Activated naive CD4-positive, alpha-beta T cell treated with anti-CD3 and anti-CD28 coated beads for 36 hours (primary cell): ENCODE results near the gene CIPC. TPM values are rescaled to one million over a fixed set of nuclear protein-coding genes. Genes with fewer than 3 reads are reported as not detected.

Source experiments
- CTCF ChIA-PET: fragments of 350-600 bp; sonication (Branson Sonifier 250); formaldehyde crosslinking; loops from one replicate; lab custom pipeline; 2021; ENCODE audit warnings: antibody characterized with exemption; lab: Charles Lee
- DNase-seq: peaks from one replicate; pipeline ENCODE4 v3.0.0-alpha.2; 2020
- H3K27ac Mint-ChIP-seq: one replicate; pipeline ENCODE4 v1.8.0; 2021; ENCODE audit warnings: mild to moderate bottlenecking, mixed read lengths
- H3K27me3 Mint-ChIP-seq: one replicate; pipeline ENCODE4 v1.8.0; 2021; ENCODE audit warnings: low read depth, mixed read lengths
- H3K36me3 Mint-ChIP-seq: one replicate; pipeline ENCODE4 v1.8.0; 2021; ENCODE audit warnings: low read depth, mixed read lengths
- H3K4me1 Mint-ChIP-seq: one replicate; pipeline ENCODE4 v1.8.0; 2021; ENCODE audit warnings: low read depth, mixed read lengths
- H3K4me3 Mint-ChIP-seq: one replicate; pipeline ENCODE4 v1.8.0; 2021; ENCODE audit warnings: mild to moderate bottlenecking, moderate library complexity, mixed read lengths
- H3K9me3 Mint-ChIP-seq: one replicate; pipeline ENCODE4 v1.8.0; 2021; ENCODE audit warnings: mixed read lengths
- intact Hi-C: fragments of 100-400 bp; cut with micrococcal nuclease; formaldehyde crosslinking; loops from one replicate; pipeline ENCODE4 v1.15.1; 2023
- total RNA-seq, 2 experiments: library from RNA; stranded (reverse); gene quantifications; one replicate each; pipeline ENCODE4 v1.2.3, GENCODE V29; 2021

CIPC gene
- total RNA-seq, 2 experiments from 2014 or later = 5.6 to 6.1 TPM

DNA sequence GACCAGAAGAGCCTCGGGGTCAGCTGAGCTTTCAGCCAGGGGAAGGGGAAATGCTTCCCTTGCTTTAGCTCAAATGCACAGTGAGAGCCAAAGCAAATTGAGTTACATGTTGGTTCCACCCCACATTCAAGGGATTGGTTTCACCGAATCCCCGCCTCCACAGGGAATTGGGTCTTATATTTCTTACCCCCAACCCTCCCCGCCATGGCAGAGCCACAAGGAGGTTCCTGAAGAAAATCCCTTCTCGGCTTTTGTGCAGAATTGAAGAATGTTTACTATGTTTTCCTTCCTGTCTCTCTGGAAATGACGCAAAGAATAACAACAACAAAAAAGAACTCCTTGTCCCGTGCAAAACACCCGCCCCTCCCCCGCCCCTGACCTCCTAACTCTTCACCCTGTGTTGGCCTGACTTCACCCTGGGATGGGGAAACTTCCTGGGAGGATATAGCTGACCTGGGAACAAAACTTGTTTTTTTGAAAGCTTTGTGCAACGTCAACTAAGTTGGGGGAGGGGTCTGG lies 21.9 kb upstream of the CIPC start:
- Mint-ChIP-seq H3K27ac (no peak overlapping the region), H3K4me1 (no peaks in the 10 kb centered on the region), H3K36me3 (no peaks in the 10 kb centered on the region), H3K4me3 (no peak overlapping the region), H3K27me3 (no peaks in the 10 kb centered on the region), H3K9me3 (peaks cover 4% of the 10 kb centered on the region)
- CTCF ChIA-PET = interaction anchor here (0.6 to 20.8 kb wide), 9 partner anchors 9 to 196 kb away, joined by 3 to 692 read pairs (median 3); no protein-coding TSS in a partner anchor
- no peak for DNase-seq
- intact Hi-C loops = no loop called here

DNA sequence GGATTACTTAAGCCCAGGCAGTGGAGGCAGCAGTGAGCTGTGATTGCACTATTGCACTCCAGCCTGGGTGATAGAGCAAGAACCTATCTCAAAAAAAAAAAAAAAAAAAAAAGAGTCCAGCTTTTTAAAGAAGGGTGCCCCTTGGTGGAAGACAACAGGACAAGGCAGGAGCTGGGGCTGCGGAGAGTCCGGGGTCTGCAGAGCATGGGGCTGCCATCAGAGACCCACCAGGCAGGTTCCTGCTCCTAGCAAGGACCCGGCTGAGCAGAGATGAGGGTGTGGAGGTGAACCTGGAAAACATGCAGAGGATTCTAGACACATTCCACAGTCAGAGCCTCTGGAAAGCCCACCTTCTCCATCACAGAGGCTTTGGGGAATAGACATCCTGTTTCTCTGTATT lies 21.0 kb upstream of the CIPC start:
- CTCF ChIA-PET = interaction anchor here (0.6 to 20.8 kb wide), 5 partner anchors 12 to 197 kb away, joined by 3 to 692 read pairs (median 4); no protein-coding TSS in a partner anchor

DNA sequence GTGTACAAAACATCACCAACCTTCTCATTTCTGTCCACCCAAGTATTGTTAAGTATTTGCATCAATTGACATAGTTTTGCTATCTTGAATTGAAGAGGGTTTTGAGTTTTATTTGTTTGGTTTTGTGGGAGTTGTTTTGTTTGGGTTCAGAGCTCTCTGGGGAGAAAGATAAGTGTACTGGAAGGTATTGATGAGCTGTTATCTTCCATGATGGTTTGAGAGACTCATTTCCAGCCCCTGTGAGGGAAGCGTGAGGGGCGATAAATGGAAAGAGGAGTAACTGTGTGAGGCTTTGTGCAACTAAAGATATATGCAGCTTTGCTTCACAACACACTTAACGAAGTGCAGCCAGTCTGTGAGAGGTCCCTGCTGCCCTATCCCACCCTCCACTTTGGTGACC lies 15.7 kb upstream of the CIPC start:
- H3K36me3 Mint-ChIP-seq = no peaks in the 10 kb centered on the region
- H3K27ac Mint-ChIP-seq = no peak overlapping the region
- H3K9me3 Mint-ChIP-seq = peaks cover 4% of the 10 kb centered on the region
- H3K4me3 Mint-ChIP-seq = no peak overlapping the region
- CTCF ChIA-PET = interaction anchor here (0.6 to 21.2 kb wide), 5 partner anchors 9 to 209 kb away, joined by 3 to 215 read pairs (median 4); no protein-coding TSS in a partner anchor
- intact Hi-C loops = no loop called here
- no peak for DNase-seq
- peaks cover 2% of the 10 kb centered on the region for H3K4me1 Mint-ChIP-seq
- H3K27me3 Mint-ChIP-seq = no peaks in the 10 kb centered on the region

More for the DNA sequence above, 21.0 kb upstream of the CIPC start:
- no peak for DNase-seq
- H3K4me3 Mint-ChIP-seq = no peak overlapping the region
- H3K4me1 Mint-ChIP-seq = no peaks in the 10 kb centered on the region
- no peak overlapping the region for H3K27ac Mint-ChIP-seq
- H3K9me3 Mint-ChIP-seq = peaks cover 4% of the 10 kb centered on the region
- no peaks in the 10 kb centered on the region for H3K36me3 Mint-ChIP-seq
- H3K27me3 Mint-ChIP-seq = no peaks in the 10 kb centered on the region
- intact Hi-C loops = no loop called here

DNA sequence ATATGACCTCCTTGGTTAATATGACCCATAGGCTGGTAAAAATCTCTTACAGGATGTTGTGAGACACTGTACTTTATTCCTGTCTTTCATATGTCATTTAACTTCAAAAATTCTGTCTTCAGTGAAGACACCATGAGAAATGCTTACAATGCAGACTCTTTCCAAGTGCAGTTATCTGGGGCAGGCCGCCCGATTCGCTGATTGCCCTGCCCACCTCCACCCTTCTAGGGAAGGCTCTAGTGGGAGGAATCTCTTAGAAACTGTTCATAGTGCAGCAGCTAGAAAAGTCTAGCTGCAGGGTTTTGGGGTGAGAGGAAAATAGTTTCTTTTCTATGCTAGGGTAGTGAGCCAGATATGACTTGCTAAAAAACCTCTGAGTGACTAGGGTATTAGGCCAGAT lies 15.0 kb upstream of the CIPC start:
- no peak overlapping the region for H3K4me3 Mint-ChIP-seq
- H3K27me3 Mint-ChIP-seq = no peaks in the 10 kb centered on the region
- CTCF ChIA-PET = interaction anchor here (1.1 to 21.2 kb wide), 4 partner anchors 8 to 210 kb away, joined by 4 to 215 read pairs (median 56); no protein-coding TSS in a partner anchor
- DNase-seq = no peak
- no peak overlapping the region for H3K27ac Mint-ChIP-seq
- H3K4me1 Mint-ChIP-seq = peaks cover 4% of the 10 kb centered on the region
- intact Hi-C loops = no loop called here
- H3K36me3 Mint-ChIP-seq = no peaks in the 10 kb centered on the region
- peaks cover 4% of the 10 kb centered on the region for H3K9me3 Mint-ChIP-seq

DNA sequence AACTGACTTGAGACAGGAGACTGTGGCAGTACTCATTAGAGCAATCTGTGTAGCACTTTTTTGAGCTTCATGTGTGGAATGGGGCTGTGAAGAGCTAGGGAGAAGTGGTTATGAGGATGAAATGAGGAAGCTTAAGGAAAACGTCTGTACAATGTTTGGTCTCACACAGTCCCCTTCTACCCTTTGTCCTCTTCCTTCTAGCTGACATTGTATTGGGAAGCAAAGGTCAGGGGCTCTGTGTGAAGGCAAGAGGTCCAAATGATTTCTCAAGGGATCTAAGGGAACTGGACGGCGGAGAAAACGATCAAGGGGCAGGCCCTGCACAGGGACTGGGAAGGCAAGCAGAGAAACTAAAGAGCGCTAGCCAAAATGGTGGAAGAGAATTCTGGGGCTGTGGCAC lies 13.1 kb upstream of the CIPC start:
- Mint-ChIP-seq H3K27ac (no peak overlapping the region), H3K27me3 (no peaks in the 10 kb centered on the region), H3K36me3 (no peaks in the 10 kb centered on the region), H3K4me1 (peaks cover 4% of the 10 kb centered on the region), H3K4me3 (no peak overlapping the region), H3K9me3 (peaks cover 2% of the 10 kb centered on the region)
- no peak for DNase-seq
- intact Hi-C loops = no loop called here
- CTCF ChIA-PET = interaction anchor here (0.9 to 21.2 kb wide), 7 partner anchors 9 to 212 kb away, joined by 3 to 215 read pairs (median 6); no protein-coding TSS in a partner anchor

DNA sequence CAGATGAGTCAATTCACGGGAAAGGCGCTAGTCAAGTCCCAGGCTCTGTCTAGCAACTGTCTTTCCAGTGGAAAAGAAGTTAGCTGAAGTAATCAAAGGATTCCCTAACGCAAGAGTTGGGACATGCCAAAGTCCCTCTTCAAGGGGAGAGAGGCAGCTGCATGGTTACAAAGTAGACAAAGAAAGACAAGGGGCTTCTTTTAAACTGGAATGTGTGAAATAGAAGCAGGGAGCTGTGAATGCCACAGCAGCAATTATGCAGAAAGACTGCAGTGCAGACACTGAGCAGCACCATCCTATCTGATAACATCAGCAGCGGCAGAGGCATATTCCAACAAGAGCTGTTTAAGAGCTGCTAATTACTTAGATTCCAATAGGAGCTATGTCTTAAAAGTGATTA lies 12.5 kb upstream of the CIPC start:
- no peak for DNase-seq
- H3K27me3 Mint-ChIP-seq = no peaks in the 10 kb centered on the region
- no peaks in the 10 kb centered on the region for H3K36me3 Mint-ChIP-seq
- peaks cover 4% of the 10 kb centered on the region for H3K4me1 Mint-ChIP-seq
- intact Hi-C loops = no loop called here
- CTCF ChIA-PET = interaction anchor here (0.9 to 21.2 kb wide), 10 partner anchors 8 to 230 kb away, joined by 3 to 215 read pairs (median 4); no protein-coding TSS in a partner anchor
- no peak overlapping the region for H3K4me3 Mint-ChIP-seq
- no peak overlapping the region for H3K27ac Mint-ChIP-seq
- no peaks in the 10 kb centered on the region for H3K9me3 Mint-ChIP-seq

DNA sequence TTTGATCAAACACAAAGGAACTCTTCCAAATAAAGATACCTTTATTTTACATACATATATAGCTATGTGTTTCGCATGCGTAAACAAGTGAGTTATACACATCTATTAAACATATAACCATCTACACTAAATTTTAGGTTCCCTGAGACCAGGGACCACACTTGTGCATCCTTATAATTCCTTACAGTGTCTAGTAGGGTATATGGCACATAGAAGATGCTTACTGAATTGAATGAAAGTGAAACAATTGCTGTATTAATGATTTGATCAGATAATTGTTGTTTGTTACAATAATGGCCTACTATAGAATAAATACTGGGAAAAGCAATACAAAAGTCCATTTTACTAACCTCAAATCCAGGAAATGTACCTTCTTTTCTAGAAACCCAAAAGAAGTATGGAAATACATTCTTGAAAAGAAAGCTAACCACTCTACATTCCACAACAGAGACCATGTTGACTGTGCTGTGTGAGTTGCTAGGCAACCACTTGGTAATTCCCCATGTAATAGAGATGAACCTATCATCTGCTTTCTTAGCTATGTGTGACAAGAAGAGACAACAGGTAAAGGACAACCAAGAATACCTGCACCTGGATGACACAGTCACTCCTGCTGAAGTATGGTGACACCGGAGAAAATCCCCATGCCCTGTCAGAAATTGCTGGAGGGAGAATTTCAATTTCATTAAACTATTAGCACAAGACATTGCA lies 11.9 kb upstream of the CIPC start:
- H3K4me1 Mint-ChIP-seq = peaks cover 4% of the 10 kb centered on the region
- CTCF ChIA-PET = interaction anchor here (0.6 to 21.2 kb wide), 12 partner anchors 8 to 247 kb away, joined by 3 to 215 read pairs (median 4); no protein-coding TSS in a partner anchor
- no peak overlapping the region for H3K27ac Mint-ChIP-seq
- no peak for DNase-seq
- no peak overlapping the region for H3K4me3 Mint-ChIP-seq
- H3K36me3 Mint-ChIP-seq = no peaks in the 10 kb centered on the region
- H3K9me3 Mint-ChIP-seq = no peaks in the 10 kb centered on the region
- intact Hi-C loops = no loop called here
- H3K27me3 Mint-ChIP-seq = no peaks in the 10 kb centered on the region

DNA sequence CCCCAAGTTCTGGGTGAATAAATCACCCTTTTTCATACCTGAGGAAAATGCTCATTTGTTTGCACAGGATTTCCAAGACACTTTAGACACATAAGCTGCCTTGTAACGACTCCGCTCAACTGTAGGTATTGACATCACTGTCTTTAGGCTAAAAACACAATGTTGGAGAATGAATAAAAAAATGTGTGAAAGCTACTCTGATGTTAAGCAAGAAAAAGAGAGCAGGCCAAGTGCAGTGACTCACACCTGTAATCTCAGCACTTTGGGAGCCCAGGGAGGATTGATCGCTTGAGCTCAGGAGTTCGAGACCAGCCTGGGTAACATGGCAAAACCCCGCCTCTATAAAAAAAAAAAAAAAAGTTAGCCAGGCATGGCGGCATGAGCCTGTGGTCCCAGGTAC lies 11.1 kb upstream of the CIPC start:
- intact Hi-C loops = no loop called here
- Mint-ChIP-seq H3K9me3 (peaks cover 4% of the 10 kb centered on the region), H3K27me3 (no peaks in the 10 kb centered on the region), H3K4me3 (no peak overlapping the region), H3K27ac (no peak overlapping the region), H3K36me3 (no peaks in the 10 kb centered on the region), H3K4me1 (peaks cover 4% of the 10 kb centered on the region)
- no peak for DNase-seq
- CTCF ChIA-PET = interaction anchor here (0.9 to 21.2 kb wide), 7 partner anchors 9 to 229 kb away, joined by 3 to 215 read pairs (median 6); no protein-coding TSS in a partner anchor

DNA sequence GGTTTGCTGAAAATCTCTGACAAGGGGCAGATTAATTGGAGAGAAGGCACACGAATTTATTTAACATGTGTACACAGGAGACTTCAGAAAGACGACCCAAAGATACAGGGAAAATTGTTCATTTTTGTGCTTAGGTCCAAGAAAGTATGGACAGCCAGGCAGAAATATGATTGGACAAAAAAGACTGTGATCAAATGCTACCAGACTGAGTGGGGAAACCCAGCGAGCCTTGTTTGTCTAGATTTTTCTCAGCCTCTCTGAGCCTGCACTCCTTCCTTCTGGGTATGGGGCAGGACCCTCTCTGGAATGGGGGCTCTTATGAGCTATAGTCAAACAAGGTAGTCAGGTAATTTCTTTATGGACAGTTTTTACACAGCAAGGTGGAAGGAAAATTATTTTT lies 10.4 kb upstream of the CIPC start:
- no peak for DNase-seq
- no peak overlapping the region for H3K4me3 Mint-ChIP-seq
- H3K4me1 Mint-ChIP-seq = peaks cover 4% of the 10 kb centered on the region
- CTCF ChIA-PET = interaction anchor here (0.9 to 21.2 kb wide), 4 partner anchors 9 to 214 kb away, joined by 3 to 215 read pairs (median 12); no protein-coding TSS in a partner anchor
- no peak overlapping the region for H3K27ac Mint-ChIP-seq
- H3K27me3 Mint-ChIP-seq = no peaks in the 10 kb centered on the region
- intact Hi-C loops = no loop called here
- no peaks in the 10 kb centered on the region for H3K36me3 Mint-ChIP-seq
- H3K9me3 Mint-ChIP-seq = peaks cover 4% of the 10 kb centered on the region

DNA sequence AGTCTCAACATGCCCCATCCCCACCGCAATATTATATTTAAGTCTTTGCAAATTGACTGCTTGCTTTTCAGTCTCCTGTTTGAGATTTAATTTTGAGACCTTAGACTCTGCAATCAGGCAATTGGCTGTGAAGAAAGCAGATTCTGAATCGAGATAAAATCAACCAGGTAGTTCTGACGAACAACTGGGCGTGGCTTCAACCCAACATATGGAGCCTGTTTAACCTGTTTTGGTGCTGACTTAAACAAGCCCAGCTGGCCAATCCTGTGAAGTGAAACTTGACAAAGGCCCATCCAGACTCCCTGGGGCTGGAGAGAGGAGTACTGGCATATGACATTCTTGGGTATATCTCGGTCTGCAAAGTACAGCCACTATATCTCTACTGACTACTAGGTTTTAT lies 9.8 kb upstream of the CIPC start:
- Mint-ChIP-seq H3K9me3 (peaks cover 4% of the 10 kb centered on the region), H3K4me3 (no peak overlapping the region), H3K27ac (no peak overlapping the region), H3K27me3 (no peaks in the 10 kb centered on the region), H3K4me1 (peaks cover 4% of the 10 kb centered on the region), H3K36me3 (no peaks in the 10 kb centered on the region)
- no peak for DNase-seq
- intact Hi-C loops = no loop called here
- CTCF ChIA-PET = interaction anchor here (1.0 to 21.2 kb wide), 4 partner anchors 24 to 215 kb away, joined by 3 to 215 read pairs (median 4); no protein-coding TSS in a partner anchor

DNA sequence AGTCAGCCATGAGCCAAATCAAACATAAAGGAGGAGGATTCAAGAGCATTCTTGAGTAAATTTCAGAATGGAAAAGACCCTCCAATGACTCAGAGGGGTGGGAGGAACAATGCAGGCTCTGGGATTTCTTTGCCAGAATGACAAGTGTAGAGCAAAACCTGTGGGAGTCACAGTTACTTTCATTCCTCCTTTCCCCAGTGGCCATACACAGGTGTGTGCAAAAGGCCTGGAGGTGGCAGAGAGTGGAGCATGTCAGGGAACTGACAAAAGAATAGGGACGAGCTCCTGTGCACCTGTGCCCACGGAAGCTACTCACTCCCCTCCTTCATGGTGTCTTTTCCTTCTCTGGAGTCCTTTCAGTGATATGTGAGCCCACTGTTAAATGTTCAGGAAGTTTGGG lies 9.4 kb upstream of the CIPC start:
- Mint-ChIP-seq H3K4me1 (peaks cover 4% of the 10 kb centered on the region), H3K4me3 (no peak overlapping the region), H3K9me3 (peaks cover 4% of the 10 kb centered on the region), H3K27ac (no peak overlapping the region), H3K27me3 (no peaks in the 10 kb centered on the region), H3K36me3 (no peaks in the 10 kb centered on the region)
- CTCF ChIA-PET = interaction anchor here (0.6 to 21.2 kb wide), 9 partner anchors 10 to 215 kb away, joined by 3 to 215 read pairs (median 3); no protein-coding TSS in a partner anchor
- intact Hi-C loops = no loop called here
- no peak for DNase-seq

DNA sequence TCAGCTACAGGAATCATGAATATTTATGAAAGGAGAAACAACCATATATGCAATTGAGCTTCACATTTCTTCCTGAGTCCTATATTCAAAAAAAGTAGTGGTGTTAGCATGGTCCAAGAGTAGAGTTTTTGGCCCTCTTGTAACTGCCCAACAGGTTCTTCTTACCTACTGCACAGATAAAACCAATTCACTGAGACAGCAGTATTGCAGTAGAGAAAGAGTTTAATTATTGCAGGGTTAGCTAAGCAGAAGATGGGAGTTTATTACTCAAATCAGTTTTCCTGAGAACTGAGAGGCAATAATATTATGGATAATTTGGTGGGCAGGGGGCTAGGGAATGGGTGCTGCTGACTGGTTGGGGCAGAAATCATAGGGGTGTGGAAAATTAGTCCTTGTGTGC lies 6.5 kb upstream of the CIPC start:
- CTCF ChIA-PET = interaction anchor here (0.6 to 21.2 kb wide), 9 partner anchors 9 to 225 kb away, joined by 3 to 215 read pairs (median 4); no protein-coding TSS in a partner anchor
- no peaks in the 10 kb centered on the region for H3K27me3 Mint-ChIP-seq
- H3K4me3 Mint-ChIP-seq = no peak overlapping the region

More for the DNA sequence above, 6.5 kb upstream of the CIPC start:
- Mint-ChIP-seq H3K27ac (no peak overlapping the region), H3K4me1 (peaks cover 12% of the 10 kb centered on the region), H3K36me3 (no peaks in the 10 kb centered on the region), H3K9me3 (peaks cover 4% of the 10 kb centered on the region)
- DNase-seq = no peak
- intact Hi-C loops = no loop called here
